Neutrophil (primary cell): ENCODE results near the gene SMARCAL1.

Experiments
- H3K27ac ChIP-seq: fragments of 200-600 bp; sonication (generic); 2 replicates; pipeline ENCODE4 v1.5.1; 2016; ENCODE audit warnings: mild to moderate bottlenecking, moderate library complexity
- H3K27me3 ChIP-seq: fragments of 200-600 bp; sonication (generic); 2 replicates; pipeline ENCODE4 v1.6.0; 2016; ENCODE audit warnings: mild to moderate bottlenecking
- H3K36me3 ChIP-seq: fragments of 200-600 bp; sonication (generic); 2 replicates; pipeline ENCODE4 v1.5.1; 2017
- H3K4me1 ChIP-seq, 2 experiments: fragments of 200-600 bp in 1 of 2; sonication (generic) in 1 of 2; 1 replicate in 1 of 2; 2 replicates in 1 of 2; pipeline versions ENCODE4 v1.5.1 to v1.6.1; 2013 to 2016; ENCODE audit warnings: low read depth in 1 of 2, low read length in 1 of 2, mild to moderate bottlenecking in 1 of 2, moderate library complexity in 1 of 2; ENCODE audit not compliant: control insufficient read depth in 1 of 2, insufficient read depth in 1 of 2
- H3K4me3 ChIP-seq, 2 experiments: fragments of 200-600 bp in 1 of 2; sonication (generic) in 1 of 2; 1 replicate in 1 of 2; 2 replicates in 1 of 2; pipeline ENCODE4 v1.5.1; 2013 to 2016; ENCODE audit warnings: low read depth in 1 of 2, low read length in 1 of 2, mild to moderate bottlenecking in 1 of 2, moderate library complexity in 1 of 2
- H3K9me3 ChIP-seq: fragments of 200-600 bp; sonication (generic); 2 replicates; pipeline ENCODE4 v1.5.1; 2016
- CTCF ChIP-seq: fragments of 200-600 bp; sonication (generic); IDR thresholded peaks from 2 replicates; pipeline ENCODE4 v1.5.1; 2016; ENCODE audit warnings: antibody characterized with exemption

SMARCAL1 gene

GRCh38 chr2:216408426-216409290 is 3.6 kb upstream of the SMARCAL1 start:
- Histone ChIP-seq H3K9me3 (no peaks in the 10 kb centered on the region), H3K36me3 (no peaks in the 10 kb centered on the region), H3K4me1 (peaks cover 14 to 15% of the 10 kb centered on the region in 2 experiments), H3K27ac (no peak overlapping the region), H3K27me3 (peaks cover 17% of the 10 kb centered on the region), H3K4me3 (no peak overlapping the region)
- no peak for TF ChIP-seq CTCF

- no peaks in the 10 kb centered on the region for H3K9me3 ChIP-seq
- H3K4me1 ChIP-seq: peaks cover 14 to 15% of the 10 kb centered on the region in 2 experiments
- H3K27ac ChIP-seq: no peak overlapping the region
- no peak for TF ChIP-seq CTCF
- no peak overlapping the region for H3K4me3 ChIP-seq
- H3K27me3 ChIP-seq: peaks cover 17% of the 10 kb centered on the region
- H3K36me3 ChIP-seq: peaks cover 5% of the 10 kb centered on the region
Observed at GRCh38 chr2:216410550-216410949, 1.7 kb upstream of the SMARCAL1 start.

GRCh38 chr2:216413882-216414281 is 1.6 kb downstream of the SMARCAL1 start:
- Histone ChIP-seq H3K4me3 (no peak overlapping the region), H3K27me3 (no peaks in the 10 kb centered on the region), H3K27ac (no peak overlapping the region), H3K36me3 (peaks cover 15% of the 10 kb centered on the region), H3K4me1 (peaks cover 14 to 15% of the 10 kb centered on the region in 2 experiments), H3K9me3 (no peaks in the 10 kb centered on the region)
- no peak for TF ChIP-seq CTCF

- Histone ChIP-seq H3K27me3 (no peaks in the 10 kb centered on the region), H3K27ac (no peak overlapping the region), H3K4me1 (peaks cover 14 to 15% of the 10 kb centered on the region in 2 experiments), H3K36me3 (peaks cover 15% of the 10 kb centered on the region), H3K4me3 (no peak overlapping the region), H3K9me3 (no peaks in the 10 kb centered on the region)
- TF ChIP-seq CTCF: no peak
Observed at GRCh38 chr2:216414772-216415319, 2.6 kb downstream of the SMARCAL1 start.

GRCh38 chr2:216415541-216415940 is 3.3 kb downstream of the SMARCAL1 start:
- Histone ChIP-seq H3K9me3 (no peaks in the 10 kb centered on the region), H3K27ac (no peak overlapping the region), H3K36me3 (peaks cover 21% of the 10 kb centered on the region), H3K27me3 (no peaks in the 10 kb centered on the region), H3K4me3 (no peak overlapping the region), H3K4me1 (peaks cover 14 to 15% of the 10 kb centered on the region in 2 experiments)
- TF ChIP-seq CTCF: no peak
